SK-N-SH (cell line): ENCODE data around the gene BRSK1. TPM values are rescaled to one million over a fixed set of nuclear protein-coding genes. Genes with fewer than 3 reads are reported as not detected.

Experiments used
- CTCF ChIA-PET: fragments of 300-600, 350-600 bp; formaldehyde crosslinking; extraction: SDS; loops from one replicate; lab custom pipeline; 2021; lab: Yijun Ruan, JAX
- POLR2A ChIA-PET: fragments of 350-600 bp; sonication (Branson Sonifier 250); formaldehyde crosslinking; extraction: SDS; loops from one replicate; lab custom pipeline; 2020; ENCODE audit warnings: antibody characterized with exemption, inconsistent platforms; lab: Yijun Ruan, JAX
- DNase-seq: peaks from one replicate; pipeline ENCODE4 v3.0.0; 2012
- H2AFZ ChIP-seq: fragments of 200-600 bp; sonication (generic); 2 replicates; pipeline ENCODE4 v1.8.1; 2016; ENCODE audit warnings: antibody characterized with exemption, mild to moderate bottlenecking, low read depth
- H3F3A ChIP-seq: fragments of 200-600 bp; sonication (generic); replicated peaks from 2 replicates; pipeline ENCODE3; 2016; ENCODE audit warnings: antibody characterized with exemption, mild to moderate bottlenecking; ENCODE audit not compliant: insufficient read depth
- H3K27ac ChIP-seq, 2 experiments: fragments of 200-500 bp in 1 of 2; fragments of 200-600 bp in 1 of 2; sonication (Bioruptor generic) in 1 of 2; sonication (generic), shearing (Covaris generic) in 1 of 2; 2 replicates each; pipeline versions ENCODE4 v1.5.1 to v1.6.1; 2014 to 2016; ENCODE audit warnings: low read depth in 2 of 2, inconsistent platforms in 1 of 2, low read length in 1 of 2, mild to moderate bottlenecking in 1 of 2, mixed read lengths in 1 of 2
- H3K27me3 ChIP-seq: fragments of 200-600 bp; sonication (generic), shearing (Covaris generic); 2 replicates; pipeline ENCODE4 v1.6.1; 2016; ENCODE audit warnings: mixed run types; ENCODE audit not compliant: insufficient read depth
- H3K36me3 ChIP-seq, 2 experiments: fragments of 200-500 bp in 1 of 2; fragments of 200-600 bp in 1 of 2; sonication (Bioruptor generic) in 1 of 2; sonication (generic) in 1 of 2; replicated peaks in 1 of 2; 2 replicates each; pipeline versions ENCODE3 to v1.5.1; 2014 to 2016; ENCODE audit warnings: low read length in 1 of 2, mild to moderate bottlenecking in 1 of 2; ENCODE audit not compliant: insufficient read depth in 2 of 2, control insufficient read depth in 1 of 2
- H3K4me1 ChIP-seq, 2 experiments: fragments of 200-500 bp in 1 of 2; fragments of 200-600 bp in 1 of 2; sonication (Bioruptor generic) in 1 of 2; sonication (generic), shearing (Covaris generic) in 1 of 2; 2 replicates each; pipeline versions ENCODE4 v1.5.1 to v1.6.1; 2014 to 2016; ENCODE audit warnings: low read depth in 1 of 2, low read length in 1 of 2, mixed run types in 1 of 2; ENCODE audit not compliant: insufficient read depth in 2 of 2, control insufficient read depth in 1 of 2
- H3K4me2 ChIP-seq: fragments of 200-600 bp; sonication (generic), shearing (Covaris generic); 2 replicates; pipeline ENCODE4 v1.6.1; 2017; ENCODE audit warnings: mixed run types
- H3K4me3 ChIP-seq, 2 experiments: fragments of 200-500 bp in 1 of 2; fragments of 200-600 bp in 1 of 2; sonication (Bioruptor generic) in 1 of 2; sonication (generic), shearing (Covaris generic) in 1 of 2; 2 replicates each; pipeline versions ENCODE4 v1.5.1 to v1.8.1; 2014 to 2016; ENCODE audit warnings: low read depth in 2 of 2, inconsistent platforms in 1 of 2, low read length in 1 of 2, mild to moderate bottlenecking in 1 of 2, mixed read lengths in 1 of 2, moderate library complexity in 1 of 2
- H3K79me2 ChIP-seq: fragments of 200-600 bp; sonication (generic); 2 replicates; pipeline ENCODE4 v1.8.1; 2017; ENCODE audit warnings: mild to moderate bottlenecking; ENCODE audit not compliant: insufficient read depth
- H3K9ac ChIP-seq: fragments of 200-600 bp; sonication (generic); 2 replicates; pipeline ENCODE4 v1.6.1; 2017; ENCODE audit warnings: mixed run types
- H3K9me2 ChIP-seq: fragments of 200-600 bp; sonication (generic); 2 replicates; pipeline ENCODE4 v1.6.1; 2017; ENCODE audit warnings: mixed run types
- H3K9me3 ChIP-seq: fragments of 200-600 bp; sonication (generic); 2 replicates; pipeline ENCODE4 v1.6.1; 2017; ENCODE audit warnings: mixed run types, mild to moderate bottlenecking, moderate library complexity
- H4K20me1 ChIP-seq: fragments of 200-600 bp; sonication (generic); 2 replicates; pipeline ENCODE4 v1.6.1; 2017; ENCODE audit warnings: mild to moderate bottlenecking, mixed run types; ENCODE audit not compliant: insufficient read depth
- ELF1 ChIP-seq: IDR thresholded peaks from 2 replicates; pipeline ENCODE4 v1.4.0; 2012
- EP300 ChIP-seq, 2 experiments: IDR thresholded peaks; 2 replicates each; pipeline versions ENCODE4 v1.4.0 to v1.6.1; 2012; ENCODE audit warnings: borderline replicate concordance in 1 of 2, low read depth in 1 of 2, low read length in 1 of 2
- EZH2phosphoT487 ChIP-seq: fragments of 200-600 bp; sonication (generic); IDR thresholded peaks from 2 replicates; pipeline ENCODE4 v1.6.1; 2017; ENCODE audit warnings: low read depth, mixed run types, mild to moderate bottlenecking, antibody characterized with exemption, moderate library complexity, borderline replicate concordance
- FOXJ3 ChIP-seq: sonication (generic); formaldehyde crosslinking; IDR thresholded peaks from 2 replicates; pipeline ENCODE4 v1.5.1; 2020; ENCODE audit warnings: mild to moderate bottlenecking, missing genetic modification reagents
- MXI1 ChIP-seq: IDR thresholded peaks from 2 replicates; pipeline ENCODE4 v1.6.1; 2012; ENCODE audit warnings: mild to moderate bottlenecking, low read depth, low read length, improper control_type of control experiment
- NRF1 ChIP-seq: IDR thresholded peaks from 2 replicates; pipeline ENCODE4 v1.6.1; 2012; ENCODE audit warnings: low read depth, mild to moderate bottlenecking, low read length
- RXRA ChIP-seq: IDR thresholded peaks from 2 replicates; pipeline ENCODE4 v1.4.0; 2012; ENCODE audit warnings: low read depth, mild to moderate bottlenecking, borderline replicate concordance
- TAF1 ChIP-seq: IDR thresholded peaks from 2 replicates; pipeline ENCODE4 v1.6.1; 2012; ENCODE audit warnings: low read depth, mild to moderate bottlenecking, low read length, moderate library complexity, borderline replicate concordance
- TEAD4 ChIP-seq: IDR thresholded peaks from 2 replicates; pipeline ENCODE4 v1.4.0; 2012; ENCODE audit warnings: mild to moderate bottlenecking, borderline replicate concordance; ENCODE audit not compliant: insufficient read depth
- WGBS: methylation state at CpG from one replicate; pipeline ENCODE4 v1.1.6; 2017; ENCODE audit warnings: low lambda C conversion rate; 5-methylcytosine and 5-hydroxymethylcytosine counted together
- polyA plus RNA-seq, 3 experiments: library from polyadenylated mRNA; depleted of rRNA; stranded (reverse); fragments of >200 nt; gene quantifications; 2 replicates each; pipeline ENCODE4 v1.2.3, GENCODE V29; 2012
- TF ChIP-seq, protein P1 (sequence below): fragments of 200-600 bp; sonication (generic); IDR thresholded peaks from 2 replicates; pipeline ENCODE4 v1.6.1; 2017; ENCODE audit warnings: antibody characterized with exemption, mild to moderate bottlenecking, moderate library complexity
- TF ChIP-seq, protein P2 (sequence below): fragments of 150-350 bp; IDR thresholded peaks from 2 replicates; pipeline ENCODE4 v1.6.1; 2016; ENCODE audit warnings: mild to moderate bottlenecking, low read depth, low read length
- TF ChIP-seq, protein P3 (sequence below): IDR thresholded peaks from 2 replicates; pipeline ENCODE4; 2012
- TF ChIP-seq, protein P4 (sequence below): IDR thresholded peaks from 2 replicates; pipeline ENCODE4 v1.4.0; 2012; ENCODE audit warnings: low read depth, borderline replicate concordance
- TF ChIP-seq, protein P5 (sequence below): IDR thresholded peaks from 2 replicates; pipeline ENCODE4 v1.6.1; 2012; ENCODE audit warnings: mild to moderate bottlenecking, low read depth, low read length, moderate library complexity

BRSK1 gene
- polyA plus RNA-seq, 1 of the 3 experiments (the other 2 are of a cell fraction): 49.7 TPM

DNA sequence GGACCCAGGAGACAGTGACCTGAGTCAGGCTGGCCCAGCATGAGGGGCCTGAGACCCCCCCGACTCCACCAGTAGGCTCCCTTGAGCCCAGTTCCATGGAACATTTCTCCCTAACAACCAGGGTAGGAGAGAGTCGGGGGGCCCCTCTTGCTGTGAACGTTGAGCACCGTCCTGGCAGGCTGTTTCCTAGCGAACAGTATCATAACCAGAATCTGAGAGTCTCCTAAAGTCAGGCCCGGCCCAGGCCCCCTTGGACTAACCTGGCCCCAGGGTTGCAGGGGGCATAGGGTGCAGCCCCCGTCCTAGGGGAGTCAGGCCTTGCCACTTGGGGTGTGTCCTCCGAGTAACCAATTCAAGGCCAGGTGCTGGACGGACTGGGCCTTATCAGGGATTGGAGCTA is 27.6 kb downstream of the BRSK1 start:
- no peak for DNase-seq
- Histone ChIP-seq H4K20me1 (no peaks in the 10 kb centered on the region), H3K36me3 (peaks cover 14 to 25% of the 10 kb centered on the region in 2 experiments), H3K27me3 (no peaks in the 10 kb centered on the region), H2AFZ (no peak overlapping the region), H3K79me2 (no peaks in the 10 kb centered on the region), H3K9ac (no peak overlapping the region), H3K4me1 (no peaks in the 10 kb centered on the region), H3K4me3 (no peak overlapping the region), H3K9me3 (no peaks in the 10 kb centered on the region), H3F3A (no peaks in the 10 kb centered on the region), H3K27ac (no peak overlapping the region), H3K4me2 (no peak overlapping the region), H3K9me2 (no peaks in the 10 kb centered on the region)
- ChIA-PET CTCF (interaction anchor here (0.9 to 7.7 kb wide), 2 partner anchors 9 to 22 kb away, joined by 3 to 46 read pairs; no protein-coding TSS in a partner anchor), POLR2A (no interaction called here)
- TF ChIP-seq TEAD4: no peak
- TF ChIP-seq, protein P1, sequence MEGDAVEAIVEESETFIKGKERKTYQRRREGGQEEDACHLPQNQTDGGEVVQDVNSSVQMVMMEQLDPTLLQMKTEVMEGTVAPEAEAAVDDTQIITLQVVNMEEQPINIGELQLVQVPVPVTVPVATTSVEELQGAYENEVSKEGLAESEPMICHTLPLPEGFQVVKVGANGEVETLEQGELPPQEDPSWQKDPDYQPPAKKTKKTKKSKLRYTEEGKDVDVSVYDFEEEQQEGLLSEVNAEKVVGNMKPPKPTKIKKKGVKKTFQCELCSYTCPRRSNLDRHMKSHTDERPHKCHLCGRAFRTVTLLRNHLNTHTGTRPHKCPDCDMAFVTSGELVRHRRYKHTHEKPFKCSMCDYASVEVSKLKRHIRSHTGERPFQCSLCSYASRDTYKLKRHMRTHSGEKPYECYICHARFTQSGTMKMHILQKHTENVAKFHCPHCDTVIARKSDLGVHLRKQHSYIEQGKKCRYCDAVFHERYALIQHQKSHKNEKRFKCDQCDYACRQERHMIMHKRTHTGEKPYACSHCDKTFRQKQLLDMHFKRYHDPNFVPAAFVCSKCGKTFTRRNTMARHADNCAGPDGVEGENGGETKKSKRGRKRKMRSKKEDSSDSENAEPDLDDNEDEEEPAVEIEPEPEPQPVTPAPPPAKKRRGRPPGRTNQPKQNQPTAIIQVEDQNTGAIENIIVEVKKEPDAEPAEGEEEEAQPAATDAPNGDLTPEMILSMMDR: no peak
- TF ChIP-seq MXI1: no peak
- TF ChIP-seq, protein P2, sequence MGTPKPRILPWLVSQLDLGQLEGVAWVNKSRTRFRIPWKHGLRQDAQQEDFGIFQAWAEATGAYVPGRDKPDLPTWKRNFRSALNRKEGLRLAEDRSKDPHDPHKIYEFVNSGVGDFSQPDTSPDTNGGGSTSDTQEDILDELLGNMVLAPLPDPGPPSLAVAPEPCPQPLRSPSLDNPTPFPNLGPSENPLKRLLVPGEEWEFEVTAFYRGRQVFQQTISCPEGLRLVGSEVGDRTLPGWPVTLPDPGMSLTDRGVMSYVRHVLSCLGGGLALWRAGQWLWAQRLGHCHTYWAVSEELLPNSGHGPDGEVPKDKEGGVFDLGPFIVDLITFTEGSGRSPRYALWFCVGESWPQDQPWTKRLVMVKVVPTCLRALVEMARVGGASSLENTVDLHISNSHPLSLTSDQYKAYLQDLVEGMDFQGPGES: no peak
- TF ChIP-seq FOXJ3: no peak
- no peak for TF ChIP-seq EZH2phosphoT487
- TF ChIP-seq RXRA: no peak
- TF ChIP-seq, protein P3, sequence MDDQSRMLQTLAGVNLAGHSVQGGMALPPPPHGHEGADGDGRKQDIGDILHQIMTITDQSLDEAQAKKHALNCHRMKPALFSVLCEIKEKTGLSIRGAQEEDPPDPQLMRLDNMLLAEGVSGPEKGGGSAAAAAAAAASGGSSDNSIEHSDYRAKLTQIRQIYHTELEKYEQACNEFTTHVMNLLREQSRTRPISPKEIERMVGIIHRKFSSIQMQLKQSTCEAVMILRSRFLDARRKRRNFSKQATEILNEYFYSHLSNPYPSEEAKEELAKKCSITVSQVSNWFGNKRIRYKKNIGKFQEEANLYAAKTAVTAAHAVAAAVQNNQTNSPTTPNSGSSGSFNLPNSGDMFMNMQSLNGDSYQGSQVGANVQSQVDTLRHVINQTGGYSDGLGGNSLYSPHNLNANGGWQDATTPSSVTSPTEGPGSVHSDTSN: no peak
- 84% methylated on average over 3 of the region's 9 CpGs for WGBS

DNA sequence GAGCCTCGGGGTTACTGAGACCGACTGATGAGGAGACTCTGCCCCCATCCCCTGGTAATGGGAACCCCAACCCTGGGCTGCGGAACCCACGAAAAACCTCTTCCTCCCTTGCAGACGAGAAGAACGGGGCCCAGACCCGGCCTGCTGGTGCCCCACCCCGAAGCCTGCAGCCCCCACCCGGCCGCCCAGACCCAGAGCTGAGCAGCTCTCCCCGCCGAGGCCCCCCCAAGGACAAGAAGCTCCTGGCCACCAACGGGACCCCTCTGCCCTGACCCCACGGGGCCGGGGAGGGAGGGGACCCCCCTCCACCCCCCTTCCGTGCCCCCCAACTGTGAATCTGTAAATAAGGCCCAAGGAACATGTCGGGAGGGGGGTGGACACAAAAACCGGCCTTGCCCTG is 28.0 kb downstream of the BRSK1 start:
- CTCF ChIA-PET: interaction anchor here (0.9 to 7.7 kb wide), 3 partner anchors 9 to 21 kb away, joined by 3 to 46 read pairs (median 5); no protein-coding TSS in a partner anchor
- no peaks in the 10 kb centered on the region for H3K4me1 ChIP-seq
- H3F3A ChIP-seq: no peaks in the 10 kb centered on the region
- H3K36me3 ChIP-seq: peaks cover 10 to 21% of the 10 kb centered on the region in 2 experiments
- H3K9me3 ChIP-seq: no peaks in the 10 kb centered on the region
- no peak overlapping the region for H3K4me3 ChIP-seq
- H3K4me2 ChIP-seq: no peak overlapping the region
- H2AFZ ChIP-seq: no peak overlapping the region
- H3K27ac ChIP-seq: no peak overlapping the region
- no peak overlapping the region for H3K9ac ChIP-seq
- no peaks in the 10 kb centered on the region for H3K9me2 ChIP-seq
- H4K20me1 ChIP-seq: no peaks in the 10 kb centered on the region
- peak; percentile 28 for DNase-seq
- WGBS: 97% methylated on average over 4 of the region's 18 CpGs
- no peaks in the 10 kb centered on the region for H3K27me3 ChIP-seq
- H3K79me2 ChIP-seq: no peaks in the 10 kb centered on the region
- POLR2A ChIA-PET: no interaction called here
- TF ChIP-seq EP300 (IDR thresholded peaks at IDR 0.05; ENCODE audit: borderline replicate concordance in 1 of 2, low read depth in 1 of 2, low read length in 1 of 2) (no peak), ELF1 (no peak), NRF1 (no peak), RXRA (no peak), TAF1 (no peak)
- TF ChIP-seq, protein P1: no peak
- TF ChIP-seq, protein P4, sequence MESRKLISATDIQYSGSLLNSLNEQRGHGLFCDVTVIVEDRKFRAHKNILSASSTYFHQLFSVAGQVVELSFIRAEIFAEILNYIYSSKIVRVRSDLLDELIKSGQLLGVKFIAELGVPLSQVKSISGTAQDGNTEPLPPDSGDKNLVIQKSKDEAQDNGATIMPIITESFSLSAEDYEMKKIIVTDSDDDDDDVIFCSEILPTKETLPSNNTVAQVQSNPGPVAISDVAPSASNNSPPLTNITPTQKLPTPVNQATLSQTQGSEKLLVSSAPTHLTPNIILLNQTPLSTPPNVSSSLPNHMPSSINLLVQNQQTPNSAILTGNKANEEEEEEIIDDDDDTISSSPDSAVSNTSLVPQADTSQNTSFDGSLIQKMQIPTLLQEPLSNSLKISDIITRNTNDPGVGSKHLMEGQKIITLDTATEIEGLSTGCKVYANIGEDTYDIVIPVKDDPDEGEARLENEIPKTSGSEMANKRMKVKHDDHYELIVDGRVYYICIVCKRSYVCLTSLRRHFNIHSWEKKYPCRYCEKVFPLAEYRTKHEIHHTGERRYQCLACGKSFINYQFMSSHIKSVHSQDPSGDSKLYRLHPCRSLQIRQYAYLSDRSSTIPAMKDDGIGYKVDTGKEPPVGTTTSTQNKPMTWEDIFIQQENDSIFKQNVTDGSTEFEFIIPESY: no peak
- TF ChIP-seq, protein P5, sequence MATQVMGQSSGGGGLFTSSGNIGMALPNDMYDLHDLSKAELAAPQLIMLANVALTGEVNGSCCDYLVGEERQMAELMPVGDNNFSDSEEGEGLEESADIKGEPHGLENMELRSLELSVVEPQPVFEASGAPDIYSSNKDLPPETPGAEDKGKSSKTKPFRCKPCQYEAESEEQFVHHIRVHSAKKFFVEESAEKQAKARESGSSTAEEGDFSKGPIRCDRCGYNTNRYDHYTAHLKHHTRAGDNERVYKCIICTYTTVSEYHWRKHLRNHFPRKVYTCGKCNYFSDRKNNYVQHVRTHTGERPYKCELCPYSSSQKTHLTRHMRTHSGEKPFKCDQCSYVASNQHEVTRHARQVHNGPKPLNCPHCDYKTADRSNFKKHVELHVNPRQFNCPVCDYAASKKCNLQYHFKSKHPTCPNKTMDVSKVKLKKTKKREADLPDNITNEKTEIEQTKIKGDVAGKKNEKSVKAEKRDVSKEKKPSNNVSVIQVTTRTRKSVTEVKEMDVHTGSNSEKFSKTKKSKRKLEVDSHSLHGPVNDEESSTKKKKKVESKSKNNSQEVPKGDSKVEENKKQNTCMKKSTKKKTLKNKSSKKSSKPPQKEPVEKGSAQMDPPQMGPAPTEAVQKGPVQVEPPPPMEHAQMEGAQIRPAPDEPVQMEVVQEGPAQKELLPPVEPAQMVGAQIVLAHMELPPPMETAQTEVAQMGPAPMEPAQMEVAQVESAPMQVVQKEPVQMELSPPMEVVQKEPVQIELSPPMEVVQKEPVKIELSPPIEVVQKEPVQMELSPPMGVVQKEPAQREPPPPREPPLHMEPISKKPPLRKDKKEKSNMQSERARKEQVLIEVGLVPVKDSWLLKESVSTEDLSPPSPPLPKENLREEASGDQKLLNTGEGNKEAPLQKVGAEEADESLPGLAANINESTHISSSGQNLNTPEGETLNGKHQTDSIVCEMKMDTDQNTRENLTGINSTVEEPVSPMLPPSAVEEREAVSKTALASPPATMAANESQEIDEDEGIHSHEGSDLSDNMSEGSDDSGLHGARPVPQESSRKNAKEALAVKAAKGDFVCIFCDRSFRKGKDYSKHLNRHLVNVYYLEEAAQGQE: no peak
